Camera-type eye (tissue), 1 donor: Measurements from ENCODE around the gene GSAP. TPM values are rescaled to one million over a fixed set of nuclear protein-coding genes. Genes with fewer than 3 reads are reported as not detected.

Experiments
- total RNA-seq: library from RNA; depleted of rRNA; stranded (reverse); fragments of >200 nt; gene quantifications from one replicate; pipeline ENCODE4 v1.2.3, GENCODE V29; 2014

The GSAP gene, protein sequence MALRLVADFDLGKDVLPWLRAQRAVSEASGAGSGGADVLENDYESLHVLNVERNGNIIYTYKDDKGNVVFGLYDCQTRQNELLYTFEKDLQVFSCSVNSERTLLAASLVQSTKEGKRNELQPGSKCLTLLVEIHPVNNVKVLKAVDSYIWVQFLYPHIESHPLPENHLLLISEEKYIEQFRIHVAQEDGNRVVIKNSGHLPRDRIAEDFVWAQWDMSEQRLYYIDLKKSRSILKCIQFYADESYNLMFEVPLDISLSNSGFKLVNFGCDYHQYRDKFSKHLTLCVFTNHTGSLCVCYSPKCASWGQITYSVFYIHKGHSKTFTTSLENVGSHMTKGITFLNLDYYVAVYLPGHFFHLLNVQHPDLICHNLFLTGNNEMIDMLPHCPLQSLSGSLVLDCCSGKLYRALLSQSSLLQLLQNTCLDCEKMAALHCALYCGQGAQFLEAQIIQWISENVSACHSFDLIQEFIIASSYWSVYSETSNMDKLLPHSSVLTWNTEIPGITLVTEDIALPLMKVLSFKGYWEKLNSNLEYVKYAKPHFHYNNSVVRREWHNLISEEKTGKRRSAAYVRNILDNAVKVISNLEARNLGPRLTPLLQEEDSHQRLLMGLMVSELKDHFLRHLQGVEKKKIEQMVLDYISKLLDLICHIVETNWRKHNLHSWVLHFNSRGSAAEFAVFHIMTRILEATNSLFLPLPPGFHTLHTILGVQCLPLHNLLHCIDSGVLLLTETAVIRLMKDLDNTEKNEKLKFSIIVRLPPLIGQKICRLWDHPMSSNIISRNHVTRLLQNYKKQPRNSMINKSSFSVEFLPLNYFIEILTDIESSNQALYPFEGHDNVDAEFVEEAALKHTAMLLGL
- 17.0 TPM for total RNA-seq

DNA sequence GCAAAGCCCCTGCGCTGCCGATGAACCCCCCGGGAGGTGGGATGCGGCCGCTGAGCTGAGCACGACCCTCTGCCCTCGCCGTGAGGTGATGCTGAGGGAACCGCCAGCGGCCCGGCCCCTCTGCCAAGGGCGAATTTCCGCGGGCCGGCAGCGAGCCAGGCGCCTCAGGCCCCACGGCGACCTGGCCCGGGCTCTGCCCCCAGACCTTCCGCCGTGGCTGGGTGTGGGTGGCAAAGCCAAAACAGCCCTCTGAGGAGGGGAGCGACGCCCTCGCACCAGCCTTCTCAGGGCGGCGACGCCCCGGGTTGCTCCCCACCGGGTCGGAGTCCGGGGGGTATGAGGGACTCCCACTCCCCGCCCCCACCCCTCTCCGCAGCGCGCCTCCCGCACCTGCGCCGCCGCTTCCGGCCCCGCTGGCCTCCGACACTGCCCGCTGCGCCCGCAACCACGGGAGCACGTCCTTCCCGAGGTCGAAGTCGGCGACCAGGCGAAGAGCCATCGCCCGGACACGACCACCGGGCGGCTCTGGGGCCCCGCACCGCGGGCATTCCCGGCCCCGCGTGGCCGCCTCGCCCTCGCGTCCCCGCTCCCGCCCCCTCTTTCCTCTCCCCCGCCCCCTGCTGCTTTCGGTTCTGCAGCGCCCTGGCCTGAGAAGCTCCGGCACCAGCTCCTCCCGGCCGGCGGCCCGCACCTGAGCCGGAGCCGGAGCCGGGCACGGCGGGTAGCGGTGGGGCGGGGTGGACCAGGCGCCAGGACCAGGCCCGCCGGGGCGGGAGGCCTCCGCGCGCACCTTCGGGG is at the start of gene GSAP:
GSAP (minus strand) TSS at position 527 of the 798 bp plus-strand sequence; CDS start at position 499, 28 bp downstream.

Other genes with a start within 250 kb of the GSAP start
- gene FGL2, start 216.5 kb downstream of the GSAP start, total RNA-seq, result 34.0 TPM
- gene PTPN12, start 120.9 kb upstream of the GSAP start, total RNA-seq, result 121 TPM